Adipose tissue (tissue), 3 donors: ENCODE results near the gene OGFOD2. TPM values are rescaled to one million over a fixed set of nuclear protein-coding genes. Genes with fewer than 3 reads are reported as not detected.

Experiments used
- H3K27ac ChIP-seq: one replicate; pipeline ENCODE4 v1.5.1; 2013; ENCODE audit warnings: low read depth, low read length
- whole genome bisulfite sequencing, 3 donors: extraction: QIAGEN DNeasy Blood & Tissue Kit; methylation state at CpG; one replicate each; pipeline ENCODE4 v1.1.7; 2013; 5-methylcytosine and 5-hydroxymethylcytosine counted together
- polyA plus RNA-seq, 3 donors: library from polyadenylated mRNA; stranded (reverse); fragments of 200-250 nt; gene quantifications; one replicate each; pipeline ENCODE4 v1.2.3, GENCODE V29; 2013
- donor health status: healthy with polysubstance abuse.
- donor health status: Bipolar disorder and iron deficiency.
- donor health status: healthy.

The OGFOD2 gene
- polyA plus RNA-seq, 3 donors, result 9.4 to 14.3 (median 11.5) TPM

DNA sequence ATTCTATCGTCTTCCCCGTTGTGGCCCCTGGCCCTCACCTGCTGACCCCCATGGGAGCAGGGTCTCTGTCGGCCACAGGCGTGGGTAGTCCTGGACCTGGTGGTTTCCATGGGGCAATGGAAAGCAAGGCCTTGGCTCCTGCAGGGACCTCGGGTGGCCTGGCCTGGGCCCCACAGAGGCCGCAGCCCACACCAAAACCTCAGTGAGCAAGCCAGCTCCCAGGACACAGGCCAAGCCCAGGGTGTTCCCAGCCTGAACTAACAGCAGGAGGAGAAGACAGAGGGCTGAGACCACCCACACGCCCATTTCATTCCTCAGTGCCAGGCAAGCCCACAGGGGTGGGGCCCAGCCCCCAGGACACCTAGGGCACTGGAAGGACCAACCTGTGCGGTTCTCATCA lies 25.6 kb upstream of the OGFOD2 start:
- WGBS, 3 donors, result 82 to 93% (median 87%) methylated on average over 8 of the region's 8 CpGs
- no peak overlapping the region for H3K27ac ChIP-seq

DNA sequence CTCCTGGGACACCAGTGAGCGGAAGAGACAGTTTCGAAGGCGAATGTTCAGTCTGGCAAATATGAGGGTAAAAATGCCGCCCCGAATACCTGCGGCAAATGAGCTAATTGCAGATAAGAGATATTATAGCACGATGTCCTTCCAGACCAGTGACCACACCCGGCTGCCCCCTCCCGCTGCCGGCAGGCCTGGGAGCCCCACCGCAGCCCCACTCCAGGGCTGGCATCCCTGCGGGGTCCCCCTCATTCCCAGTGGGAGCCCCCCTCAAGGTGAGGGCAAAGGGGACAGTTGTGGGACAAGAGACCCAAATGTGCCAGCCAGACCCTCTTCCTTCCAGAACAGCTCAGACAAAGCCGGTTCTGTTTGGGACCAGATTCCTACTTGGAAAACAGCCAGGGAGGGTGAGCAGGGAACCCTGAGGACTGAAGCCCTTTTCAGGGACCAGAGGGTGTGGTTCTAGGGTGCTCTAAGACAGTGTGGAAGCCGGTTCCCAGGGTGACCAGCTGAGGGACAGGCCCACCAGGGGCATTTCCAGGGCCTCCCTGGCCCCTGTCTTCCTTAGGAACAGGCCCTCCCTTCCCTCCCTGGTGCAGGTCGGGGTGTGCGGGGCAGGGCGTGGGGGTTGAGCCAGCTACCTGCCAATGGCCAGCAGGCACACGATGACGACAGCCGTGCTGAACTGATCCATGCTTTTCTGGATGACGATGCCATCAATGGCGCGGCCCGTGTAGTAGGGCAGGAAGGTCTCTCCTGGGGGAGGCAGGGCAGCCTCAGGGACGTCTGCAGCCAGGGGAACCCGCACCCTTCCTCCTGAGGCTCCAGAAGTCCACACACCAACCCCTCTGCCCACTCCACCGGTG lies 25.0 kb upstream of the OGFOD2 start:
- 88 to 91% (median 90%) methylated on average over 27 of the region's 27 CpGs for WGBS, 3 donors
- H3K27ac ChIP-seq, result no peak overlapping the region

DNA sequence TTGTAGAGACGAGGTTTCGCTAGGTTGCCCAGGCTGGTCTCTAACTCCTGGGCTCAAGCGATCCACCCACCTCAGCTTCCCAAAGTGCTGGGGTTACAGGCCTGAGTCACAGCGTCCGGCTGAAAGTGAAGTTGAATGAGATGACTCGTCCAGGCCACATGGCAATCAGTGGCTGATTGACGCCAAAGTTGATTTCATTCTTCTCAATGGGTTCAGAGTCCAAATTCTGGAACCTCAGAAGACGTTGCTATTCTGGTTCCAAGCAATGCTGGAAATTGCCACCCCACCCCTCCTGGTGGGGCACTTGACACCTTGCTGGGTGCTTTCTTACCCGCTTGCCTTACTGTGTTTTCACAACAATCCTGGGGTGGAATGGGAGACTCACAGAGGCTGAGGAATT lies 23.6 kb upstream of the OGFOD2 start:
- 74 to 87% (median 84%) methylated on average over 9 of the region's 9 CpGs for WGBS, 3 donors

DNA sequence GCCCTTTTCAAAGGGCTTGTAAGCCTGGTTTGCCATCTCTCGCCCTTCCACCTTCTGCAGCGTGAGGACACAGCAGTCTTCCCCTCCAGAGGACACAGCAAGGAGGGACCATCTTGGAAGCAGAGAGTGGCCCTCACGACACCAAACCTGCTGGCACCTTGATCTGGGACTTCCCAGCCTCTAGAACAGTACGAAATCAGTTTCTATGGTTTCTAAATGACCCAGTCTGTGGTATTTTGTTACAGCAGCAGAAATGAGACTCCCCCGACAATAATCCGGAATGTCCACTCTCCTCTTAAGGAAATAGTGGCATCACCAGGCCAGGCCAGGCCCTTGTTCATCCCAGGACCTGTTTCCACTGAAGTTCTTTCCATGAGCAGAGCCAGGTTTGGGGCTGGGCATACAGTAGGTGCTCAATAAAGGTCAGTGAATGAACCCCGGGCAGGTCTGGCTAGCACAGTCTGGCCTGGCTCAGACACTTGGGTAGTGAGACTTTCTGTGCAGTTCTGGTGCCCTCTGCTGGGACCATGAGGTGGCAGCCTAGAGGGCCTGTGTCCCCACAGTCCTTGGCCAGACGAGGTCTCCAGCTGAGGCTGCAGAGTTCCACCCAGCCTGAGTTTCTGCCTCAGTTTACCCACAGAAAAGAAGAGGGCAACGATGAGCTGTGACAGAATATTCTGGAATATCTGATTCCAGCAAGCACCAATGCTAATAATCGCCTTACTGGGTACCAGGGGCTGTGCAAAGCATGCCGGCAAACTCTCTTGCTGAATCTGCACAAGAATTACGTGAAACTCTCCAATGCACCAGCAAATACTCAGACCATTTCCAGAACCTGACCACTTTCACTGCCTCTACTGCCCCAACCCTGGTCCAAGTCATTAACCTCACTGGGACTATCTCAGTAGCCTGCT lies 22.8 kb upstream of the OGFOD2 start:
- no peak overlapping the region for H3K27ac ChIP-seq
- 66 to 69% (median 68%) methylated on average over 12 of the region's 12 CpGs for WGBS, 3 donors

More for the DNA sequence above, 23.6 kb upstream of the OGFOD2 start:
- no peak overlapping the region for H3K27ac ChIP-seq

DNA sequence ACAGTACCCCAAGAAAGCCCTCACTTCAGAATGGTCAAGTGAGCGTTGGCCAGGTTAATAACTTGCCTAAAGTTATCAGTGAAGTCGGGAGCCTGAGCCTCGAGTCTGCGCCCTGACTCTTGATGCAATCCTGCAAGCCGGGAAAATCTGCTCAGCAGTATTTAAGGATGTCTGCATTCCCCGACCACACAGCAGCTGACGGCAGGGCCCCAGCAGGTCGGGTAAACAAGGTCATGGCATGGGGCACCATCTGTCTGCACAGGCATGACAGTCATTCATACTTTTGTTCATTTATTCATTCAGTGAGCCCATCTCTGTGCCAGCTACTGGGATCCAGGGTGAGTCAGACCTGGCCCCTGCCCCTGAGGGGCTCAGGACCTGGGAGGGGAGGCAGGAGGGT lies 19.9 kb upstream of the OGFOD2 start:
- H3K27ac ChIP-seq, result no peak overlapping the region
- 59 to 81% (median 80%) methylated on average over 8 of the region's 8 CpGs for WGBS, 3 donors

DNA sequence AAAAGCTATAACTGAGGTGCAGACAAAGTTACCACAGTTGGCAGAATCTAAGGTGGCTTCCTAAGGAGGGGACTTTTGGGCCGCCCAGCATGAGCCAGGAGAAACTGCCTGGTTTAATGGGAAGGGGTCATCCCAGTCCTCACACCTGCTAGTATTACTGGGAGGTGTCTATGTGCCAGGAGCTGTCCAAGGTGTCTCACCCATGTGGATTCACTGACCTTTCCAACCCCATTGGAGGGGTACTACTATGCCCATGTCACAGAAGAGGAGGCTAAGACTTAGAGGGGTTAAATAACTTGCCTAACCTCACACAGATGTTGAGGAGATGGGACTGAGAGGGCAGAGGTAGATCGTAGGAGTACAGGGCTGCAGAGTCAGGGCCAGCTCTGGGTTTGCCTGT lies 19.0 kb upstream of the OGFOD2 start:
- no peak overlapping the region for H3K27ac ChIP-seq
- WGBS, 3 donors, result 82 to 83% (median 82%) methylated on average over 2 of the region's 2 CpGs

DNA sequence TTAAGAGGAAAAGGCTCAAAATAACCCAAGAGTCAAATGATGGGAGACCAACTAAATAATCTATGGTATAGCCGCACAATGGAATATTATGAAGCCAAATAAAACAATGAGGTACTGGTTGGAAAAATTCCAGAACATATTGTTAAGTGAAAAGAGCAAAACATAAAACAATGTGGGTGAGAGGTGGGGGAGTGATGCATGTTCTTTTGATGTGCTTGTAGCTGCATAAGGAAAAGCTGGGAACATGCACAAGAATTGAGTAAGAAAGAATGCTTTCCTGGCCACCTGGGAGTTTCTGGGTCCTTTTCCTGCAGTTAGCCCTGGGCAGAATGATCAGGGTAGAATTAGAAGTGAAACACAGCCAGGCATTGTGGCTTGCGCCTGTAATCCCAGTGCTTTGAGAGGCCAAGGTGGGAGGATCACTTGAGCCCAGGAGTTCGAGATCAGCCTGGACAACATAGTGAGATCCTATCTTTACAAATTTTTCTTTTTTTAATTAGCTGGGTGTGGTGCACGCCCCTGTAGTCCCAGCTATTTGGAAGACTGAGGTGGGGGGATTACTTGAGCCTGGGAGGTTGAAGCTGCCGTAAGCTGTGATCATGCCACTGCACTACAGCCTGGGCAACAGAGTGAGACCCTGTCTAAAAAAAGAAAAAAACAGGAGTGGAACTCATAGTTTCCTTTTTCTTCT lies 16.7 kb upstream of the OGFOD2 start:
- 75 to 88% (median 83%) methylated on average over 5 of the region's 5 CpGs for WGBS, 3 donors

DNA sequence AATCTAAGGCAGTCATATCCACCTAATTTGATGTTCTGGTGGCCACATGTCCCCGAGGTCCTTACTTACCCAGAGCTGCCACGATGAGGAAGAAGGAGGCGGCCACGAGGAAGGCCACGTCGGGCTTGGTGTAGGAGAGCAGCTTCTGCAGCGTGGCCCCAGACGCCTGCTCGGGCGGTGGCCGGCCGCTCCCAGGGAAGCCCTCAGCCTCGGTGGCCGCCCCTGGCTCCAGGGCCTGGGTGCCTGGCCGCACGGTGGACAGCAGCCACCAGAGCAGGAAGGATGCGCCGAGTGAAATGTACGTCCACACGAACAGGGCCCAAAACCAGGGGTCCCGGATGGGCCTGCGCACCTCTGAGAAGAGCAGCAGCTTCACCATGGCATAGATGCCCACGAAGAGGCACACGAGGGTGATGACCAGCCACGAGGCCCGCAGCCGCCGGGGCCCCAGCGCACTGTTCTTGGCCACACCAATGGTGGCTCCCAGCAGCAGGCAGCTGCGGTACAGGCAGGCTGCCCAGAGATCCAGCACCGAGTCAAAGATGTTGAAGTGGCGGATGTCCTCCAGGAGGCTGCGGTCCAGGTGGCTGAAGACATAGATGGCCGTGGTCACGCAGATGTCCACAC lies 15.4 kb upstream of the OGFOD2 start:
- 93 to 95% (median 94%) methylated on average over 34 to 35 of the region's 35 CpGs for WGBS, 3 donors
- H3K27ac ChIP-seq, result no peak overlapping the region

More for the DNA sequence above, 16.7 kb upstream of the OGFOD2 start:
- H3K27ac ChIP-seq, result no peak overlapping the region

DNA sequence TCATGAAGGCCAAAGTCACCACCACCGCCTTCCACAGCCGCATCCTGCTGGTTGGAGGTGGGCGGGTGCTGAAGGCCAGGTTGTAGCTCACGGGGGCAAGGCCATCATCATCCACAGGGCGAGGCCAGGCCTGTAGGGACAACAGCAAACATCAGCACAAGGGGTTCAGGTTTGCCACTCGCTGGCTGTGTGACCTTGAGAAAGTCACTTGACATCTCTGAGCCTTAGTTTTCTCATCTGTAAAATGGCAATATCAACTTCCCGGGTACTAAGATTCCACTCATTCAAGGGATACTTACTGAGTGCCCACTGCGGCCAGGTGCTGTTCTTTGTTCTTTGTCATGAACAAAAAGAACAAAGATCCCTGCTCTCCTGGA lies 14.9 kb upstream of the OGFOD2 start:
- WGBS, 3 donors, result 95 to 97% (median 96%) methylated on average over 8 of the region's 8 CpGs
- H3K27ac ChIP-seq, result no peak overlapping the region

DNA sequence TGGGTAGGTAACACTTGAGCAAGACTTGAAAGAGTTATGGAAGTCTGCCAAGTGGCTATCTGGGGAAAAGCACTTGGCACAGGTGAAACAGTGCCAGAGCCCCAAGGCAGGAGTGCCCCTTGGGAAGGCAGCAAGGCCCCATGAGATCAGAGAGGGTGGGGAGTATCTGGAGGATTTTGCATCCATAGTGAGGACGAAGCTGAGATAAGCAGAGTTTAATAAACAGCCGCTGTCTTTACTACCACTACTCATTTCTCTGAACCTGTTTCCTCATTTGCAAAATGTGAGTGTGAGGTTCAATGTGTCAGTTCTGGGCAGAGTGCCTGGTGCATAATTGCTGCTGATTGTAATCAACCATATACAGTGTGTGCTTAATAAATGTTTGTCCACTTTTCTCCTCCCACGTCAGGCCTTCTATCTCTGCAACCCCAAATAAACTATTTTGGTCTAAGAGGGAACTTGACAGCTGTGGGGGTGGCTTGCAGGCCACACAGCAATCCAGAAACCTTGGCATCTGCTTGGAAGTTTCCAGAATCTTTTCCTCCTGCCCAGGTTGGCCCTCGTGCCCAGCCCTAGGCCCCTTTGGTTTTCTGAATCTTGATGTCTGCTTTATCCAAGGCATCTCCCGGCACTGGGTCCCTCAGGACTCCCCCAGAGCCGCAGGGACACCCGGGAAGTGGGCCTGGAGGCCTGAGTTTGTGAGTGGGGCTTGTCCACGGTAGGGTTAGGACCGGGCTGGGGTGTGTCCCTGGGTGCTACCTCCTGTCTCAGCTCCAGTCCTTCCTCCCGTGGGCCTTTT lies 13.3 kb upstream of the OGFOD2 start:
- no peak overlapping the region for H3K27ac ChIP-seq

DNA sequence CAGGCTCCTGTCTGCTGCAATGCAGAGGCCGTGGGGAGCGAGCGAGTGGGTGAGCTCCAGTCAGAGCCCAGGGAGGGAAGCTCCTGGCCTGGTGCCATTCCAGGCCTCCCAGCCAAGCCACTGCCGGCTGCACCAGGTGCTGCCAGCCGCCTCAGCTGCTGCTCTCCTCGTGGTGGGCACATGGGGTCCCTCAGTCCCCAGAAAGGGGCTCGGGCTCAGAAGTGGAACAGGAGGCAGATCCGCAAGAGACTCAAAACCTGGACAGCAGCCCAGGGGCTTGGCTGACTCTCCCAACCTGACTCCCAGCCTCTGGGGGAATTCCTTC lies 11.1 kb upstream of the OGFOD2 start:
- 21 to 51% (median 47%) methylated on average over 8 of the region's 8 CpGs for WGBS, 3 donors
- H3K27ac ChIP-seq, result no peak overlapping the region

More for the DNA sequence above, 13.3 kb upstream of the OGFOD2 start:
- 60 to 83% (median 79%) methylated on average over 10 of the region's 10 CpGs for WGBS, 3 donors

DNA sequence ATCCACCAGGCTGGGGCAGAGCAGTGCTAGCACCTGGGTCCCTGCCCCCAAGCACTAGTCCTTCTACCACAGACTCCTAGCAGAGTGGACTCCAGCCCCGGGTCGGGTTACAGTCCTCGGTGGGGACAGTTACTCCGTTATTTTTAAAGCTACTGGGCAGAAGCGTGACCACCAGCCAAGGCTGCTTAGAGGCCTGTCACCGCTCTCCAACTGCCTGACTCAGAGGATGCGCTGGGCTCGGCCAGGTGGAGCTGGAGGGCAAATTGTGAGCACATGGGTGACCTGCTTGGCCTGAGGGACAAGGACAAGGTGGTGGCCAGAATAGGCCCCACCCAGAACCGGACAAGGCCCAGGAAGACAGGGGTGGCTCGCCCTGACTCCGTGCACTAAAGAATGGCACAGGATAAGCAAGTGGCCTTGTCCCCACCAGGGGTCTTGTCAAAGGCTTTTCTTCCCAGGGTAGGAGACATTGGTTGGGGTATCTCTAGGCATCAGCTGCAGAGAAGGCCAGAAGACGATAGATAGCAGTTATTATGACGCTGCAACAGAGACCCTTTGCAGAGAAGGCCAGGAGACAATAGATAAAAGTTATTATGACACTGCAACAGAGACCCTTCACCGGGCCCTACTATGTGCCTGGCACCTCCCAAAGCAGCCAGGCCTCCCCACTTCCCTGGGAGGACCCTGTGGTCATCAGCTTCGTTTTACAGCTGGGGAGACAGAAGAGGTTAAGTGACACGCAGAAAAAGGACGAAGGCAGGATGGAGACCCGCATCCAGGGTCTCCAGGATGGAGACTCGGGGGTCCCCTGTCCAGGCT lies 10.4 kb upstream of the OGFOD2 start:
- no peak overlapping the region for H3K27ac ChIP-seq
- WGBS, 3 donors, result 82 to 89% (median 87%) methylated on average over 19 of the region's 19 CpGs

DNA sequence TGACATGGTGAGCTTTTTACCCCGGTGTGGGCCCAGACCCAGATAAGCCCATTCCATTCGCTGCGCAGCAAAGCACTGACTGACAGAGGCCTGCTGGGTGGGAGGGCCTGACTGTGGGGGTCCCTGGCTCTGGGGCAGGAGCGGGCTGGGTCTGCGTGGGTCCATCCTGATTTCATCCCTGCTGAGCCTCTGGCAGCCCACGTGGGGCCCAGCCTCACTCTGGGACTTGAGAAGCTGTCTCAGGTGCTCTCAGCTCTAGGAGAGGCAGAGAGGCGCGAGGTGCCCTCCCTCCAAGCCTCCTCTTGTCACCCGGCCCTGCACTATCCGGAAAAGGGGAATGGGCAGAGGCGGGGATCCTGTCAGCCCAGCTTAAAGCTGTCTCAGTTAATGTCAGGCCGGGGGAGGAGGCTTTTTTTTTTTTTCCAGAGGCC lies 9.7 kb upstream of the OGFOD2 start:
- 57 to 66% (median 63%) methylated on average over 12 of the region's 12 CpGs for WGBS, 3 donors
- no peak overlapping the region for H3K27ac ChIP-seq

DNA sequence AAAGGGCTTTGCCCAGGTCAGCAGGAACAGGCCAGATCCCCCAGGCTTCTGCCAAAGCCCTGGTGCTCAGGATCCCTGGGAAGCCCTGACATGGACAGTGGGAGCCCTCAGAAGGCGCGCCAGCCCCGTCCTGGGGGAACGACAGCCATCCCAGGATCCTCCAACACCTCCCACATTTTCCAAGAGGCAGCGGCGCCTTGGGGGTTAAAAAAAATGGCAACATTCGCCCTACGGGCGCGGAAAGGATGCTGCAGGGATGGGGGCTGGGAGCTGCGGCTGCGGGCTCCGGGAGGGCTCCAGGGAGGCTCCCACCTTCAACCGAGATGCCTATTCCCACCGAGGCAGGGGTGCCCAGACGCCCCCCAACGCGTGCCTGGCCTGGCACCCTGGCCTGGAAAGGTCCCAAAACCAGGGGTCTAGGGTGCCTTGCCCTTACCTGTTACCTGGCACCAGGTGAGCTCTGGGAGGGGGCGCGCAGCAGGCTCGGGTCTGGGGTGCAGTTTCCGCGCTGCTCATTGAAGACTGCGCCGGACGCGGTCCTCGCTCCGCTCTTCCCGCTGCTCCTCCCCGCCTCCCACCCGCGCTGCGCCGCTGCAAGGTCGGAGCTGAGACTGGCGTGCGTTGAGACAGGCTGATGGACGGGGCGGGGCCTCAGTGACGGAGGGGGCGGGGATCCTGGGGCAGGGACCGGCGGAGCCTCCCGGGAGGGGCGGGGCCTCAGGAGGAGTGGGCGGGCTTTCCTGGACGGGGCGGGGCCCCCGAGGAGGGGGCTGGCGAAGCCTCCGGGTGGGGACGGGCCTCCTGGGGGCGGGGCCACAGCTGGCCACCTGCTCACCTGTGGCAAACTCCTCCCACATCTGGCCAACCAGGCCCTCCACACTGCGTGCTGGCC lies 8.9 kb upstream of the OGFOD2 start, which contains the start of gene ABCB9:
ABCB9 (minus strand) TSS at position 613 of the 892 bp plus-strand sequence. CDS start 6,228 bp downstream, outside the sequence.
- H3K27ac ChIP-seq, result no peak within 1 kb of the TSS
- 2 to 4% (median 4%) methylated on average over 47 to 55 of the region's 55 CpGs for WGBS, 3 donors

DNA sequence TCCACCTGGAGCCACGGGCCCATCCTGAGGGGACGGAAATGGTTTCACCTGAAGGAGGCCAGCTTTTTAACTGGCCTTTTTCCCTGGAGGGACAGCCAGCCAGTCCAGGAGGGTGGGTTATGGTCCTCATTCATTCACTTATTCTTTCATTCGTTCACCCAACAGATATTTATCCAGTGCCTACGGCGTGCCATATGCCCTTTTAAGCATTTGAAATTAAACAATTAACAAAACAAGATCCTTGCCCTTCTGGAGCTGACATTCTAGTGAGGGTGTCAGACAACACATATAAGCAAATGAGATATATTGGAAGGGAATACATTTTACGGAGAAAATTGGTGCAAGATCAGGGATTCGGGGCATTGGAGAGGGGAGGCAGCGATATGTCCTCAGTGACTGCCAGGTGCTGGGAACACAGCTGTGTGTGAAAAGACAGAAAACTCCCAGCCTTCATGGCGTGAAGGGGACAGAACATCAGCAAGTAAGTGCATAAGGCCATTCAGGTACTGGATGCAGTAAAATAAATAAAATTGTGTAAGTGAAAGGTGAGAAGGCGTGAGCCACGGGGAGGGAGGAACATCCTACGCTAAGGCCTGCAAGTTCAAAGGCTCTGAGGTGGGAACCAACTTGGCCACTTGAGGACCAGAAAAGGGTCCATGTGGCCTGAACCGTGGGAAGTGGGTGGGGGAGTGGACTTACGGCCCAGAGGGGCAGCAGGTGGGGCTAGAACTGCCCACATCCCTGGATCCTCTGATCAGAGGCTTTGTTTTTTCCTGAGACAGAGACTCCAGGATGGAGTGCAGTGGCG lies 8.1 kb upstream of the OGFOD2 start:
- no peak overlapping the region for H3K27ac ChIP-seq
- 61 to 64% (median 62%) methylated on average over 15 of the region's 15 CpGs for WGBS, 3 donors
